Activated naive CD4-positive, alpha-beta T cell treated with anti-CD3 and anti-CD28 coated beads, Interleukin-2, amount 50 U/mL, for 16 hours (primary cell): Measurements from ENCODE around the gene JAKMIP1.
"Not testable (repeated sequence)": the region's sequence is repeated elsewhere in the genome, so short reads cannot be mapped to it uniquely, and the experiment has no call there.

Source experiments
- DNase-seq: peaks from one replicate; pipeline ENCODE4 v3.0.0-alpha.2; 2020

The JAKMIP1 gene

GRCh38 chr4:6002492-6002833 is 197.9 kb downstream of the JAKMIP1 start:
- DNase-seq, result no peak

GRCh38 chr4:6001680-6002491 is 198.5 kb downstream of the JAKMIP1 start:
- no peak for DNase-seq

GRCh38 chr4:5999830-6000365 is 200.5 kb downstream of the JAKMIP1 start:
- DNase-seq, result no peak

GRCh38 chr4:5999356-5999755 is 201.0 kb downstream of the JAKMIP1 start:
- DNase-seq, result no peak

- peak; percentile 29 for DNase-seq
Measured at GRCh38 chr4:5998333-5998936, 201.9 kb downstream of the JAKMIP1 start.

- no peak for DNase-seq
Measured at GRCh38 chr4:5996641-5997040, 203.7 kb downstream of the JAKMIP1 start.

- DNase-seq, result no peak
Measured at GRCh38 chr4:5995901-5996623, 204.3 kb downstream of the JAKMIP1 start.

- no peak for DNase-seq
Measured at GRCh38 chr4:5993876-5994811, 206.2 kb downstream of the JAKMIP1 start.

- not testable (repeated sequence) for DNase-seq
Measured at GRCh38 chr4:5993346-5993745, 207.0 kb downstream of the JAKMIP1 start.

GRCh38 chr4:5992828-5993321 is 207.5 kb downstream of the JAKMIP1 start:
- DNase-seq, result no peak

- no peak for DNase-seq
Measured at GRCh38 chr4:5992171-5992827, 208.1 kb downstream of the JAKMIP1 start.

- no peak for DNase-seq
Measured at GRCh38 chr4:5991405-5991804, 208.9 kb downstream of the JAKMIP1 start.

GRCh38 chr4:5990446-5991160 is 209.7 kb downstream of the JAKMIP1 start:
- DNase-seq, result no peak

- DNase-seq, result no peak
Measured at GRCh38 chr4:5989236-5990225, 210.8 kb downstream of the JAKMIP1 start.

GRCh38 chr4:5988086-5988845 is 212.1 kb downstream of the JAKMIP1 start:
- no peak for DNase-seq

GRCh38 chr4:5984843-5985242 is 215.5 kb downstream of the JAKMIP1 start:
- no peak for DNase-seq

- no peak for DNase-seq
Measured at GRCh38 chr4:5982156-5982973, 218.0 kb downstream of the JAKMIP1 start.
